Stimulated activated CD4-positive, alpha-beta T cell treated with anti-CD3 and anti-CD28 coated beads, TNF-alpha, amount 100 ng/mL, for 1 hour (primary cell): Measurements from ENCODE around the gene NUMA1.

Experiments
- DNase-seq, 3 donors: peaks; one replicate each; pipeline ENCODE4 v3.0.0-alpha.2; 2020; ENCODE audit warnings: low read depth in 3 of 3, low spot score in 1 of 3

NUMA1 gene

DNA sequence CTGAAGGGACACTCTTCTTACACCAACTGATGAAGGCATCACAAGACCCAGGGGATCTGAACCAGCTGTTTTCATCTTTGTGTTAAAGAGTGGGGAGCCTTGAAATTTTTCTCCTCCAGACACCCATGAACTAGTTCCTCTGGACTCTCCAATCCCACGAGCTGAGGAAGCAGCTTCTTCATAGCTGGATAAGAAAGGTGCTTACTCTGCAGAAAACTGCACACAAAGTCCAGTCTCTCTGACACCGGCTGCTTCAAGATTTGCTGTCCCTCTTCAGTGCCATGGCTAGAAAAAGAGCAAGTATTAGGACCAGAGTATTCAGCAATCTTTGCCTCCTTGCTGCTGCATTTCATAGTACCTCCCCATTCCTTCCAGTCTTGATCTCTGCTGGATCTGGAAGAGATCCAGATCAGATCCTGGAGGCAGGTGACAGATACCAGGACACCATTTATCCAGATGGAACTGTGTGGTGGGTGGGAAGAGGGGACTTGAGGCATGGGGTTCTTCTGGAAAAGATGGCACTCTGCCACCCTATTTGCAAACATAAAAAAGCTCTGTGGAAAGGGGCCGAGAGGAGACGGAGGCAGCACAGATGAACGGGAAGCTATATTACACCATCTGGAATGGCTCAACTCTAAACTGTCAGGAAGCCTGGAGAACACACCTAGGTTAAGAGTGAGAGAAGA is 56.1 kb downstream of the NUMA1 start:
- DNase-seq = no peak

DNA sequence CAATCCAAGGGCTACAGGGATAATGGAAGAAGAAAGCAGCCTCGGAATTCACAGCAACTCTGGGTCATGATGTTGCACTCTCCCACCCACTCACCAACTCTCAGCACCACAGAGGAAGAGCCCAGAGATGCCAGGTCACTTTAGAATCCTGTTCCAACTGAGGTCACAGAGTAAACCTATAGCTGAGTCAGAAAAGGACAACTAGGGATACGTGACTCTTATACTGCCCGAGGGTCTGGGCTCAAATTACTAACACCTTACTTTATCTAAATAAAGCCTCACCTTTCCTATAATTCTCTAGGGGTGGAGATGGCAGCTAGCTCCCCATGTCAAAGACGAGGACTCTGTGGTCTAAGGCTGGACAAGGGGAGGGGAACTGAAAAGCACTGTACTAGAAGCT is 57.0 kb downstream of the NUMA1 start:
- DNase-seq = no peak

DNA sequence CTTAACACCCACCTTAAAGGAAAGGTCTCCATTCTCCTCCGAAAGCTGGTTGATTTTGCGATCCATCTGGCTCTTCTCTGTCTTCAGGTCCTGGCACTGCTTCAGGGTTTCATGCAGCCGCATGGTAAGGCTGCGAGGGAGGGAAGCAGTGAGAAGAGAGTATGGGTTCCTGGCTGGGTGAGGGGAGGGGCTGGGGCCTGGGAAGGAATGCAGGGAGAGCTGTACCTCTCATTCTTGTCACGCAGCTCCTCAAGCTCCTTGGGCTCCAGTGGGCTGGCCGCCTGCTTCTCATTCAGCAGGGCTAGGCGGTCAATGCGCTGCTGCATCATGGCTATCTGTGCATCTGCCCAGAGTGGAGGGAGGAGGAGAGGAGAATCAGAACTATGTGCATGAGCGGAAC is 62.2 kb downstream of the NUMA1 start:
- DNase-seq = no peak

DNA sequence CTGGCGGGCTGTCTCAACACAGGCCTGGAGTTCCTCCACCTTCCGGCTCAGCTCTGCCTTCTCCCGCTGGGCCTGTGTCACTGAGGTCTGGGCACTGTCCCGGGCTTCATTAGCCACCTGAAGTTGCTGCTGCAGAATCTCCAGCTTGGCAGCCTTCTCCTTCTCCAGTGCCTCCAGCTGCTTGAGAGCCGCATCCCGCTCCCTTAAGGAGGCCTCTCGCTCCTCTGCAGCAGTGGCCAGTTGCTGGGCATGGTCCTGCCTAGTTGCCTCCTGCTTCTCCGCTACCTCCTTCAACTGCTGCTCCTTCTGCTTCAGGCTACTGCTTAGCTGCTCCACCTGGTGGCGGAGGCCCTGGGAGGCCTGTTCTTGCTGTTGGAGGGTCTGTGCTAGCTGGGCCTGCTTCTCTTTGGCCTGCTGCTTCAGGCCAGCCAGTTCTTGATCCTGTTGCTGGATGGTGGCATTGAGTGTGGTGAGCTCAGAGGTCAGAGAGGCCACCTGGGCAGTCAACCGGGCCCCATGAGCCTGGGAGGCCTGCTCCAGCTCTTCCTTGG is 64.8 kb downstream of the NUMA1 start:
- no peak for DNase-seq

DNA sequence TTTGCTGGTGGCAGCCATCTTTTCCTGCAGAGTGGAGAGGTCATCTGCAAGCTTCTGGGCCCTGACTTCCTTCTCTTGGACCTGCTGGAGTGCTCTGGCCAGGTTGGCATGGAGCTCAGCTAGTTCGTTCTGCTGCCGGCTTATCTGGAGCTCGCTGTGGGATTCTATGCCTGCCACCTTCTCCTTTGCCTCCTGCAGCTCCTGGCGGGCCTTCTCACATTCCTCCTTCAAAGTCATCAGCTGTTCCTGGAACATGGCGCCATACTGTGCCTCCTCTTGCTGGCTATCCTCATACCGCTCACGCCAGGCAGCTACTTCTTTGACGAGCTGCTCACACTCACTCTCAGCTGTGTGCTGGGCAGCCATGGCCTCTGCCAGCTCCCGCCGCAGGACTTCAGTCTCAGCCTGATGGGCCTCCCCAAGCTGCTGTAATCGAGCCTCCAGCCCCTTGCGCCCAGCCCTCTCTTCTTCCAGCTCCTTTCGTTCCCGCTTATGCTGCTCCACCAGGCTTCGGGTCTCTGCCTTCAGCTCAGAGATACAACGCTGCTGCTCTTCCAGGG is 65.5 kb downstream of the NUMA1 start:
- no peak for DNase-seq

DNA sequence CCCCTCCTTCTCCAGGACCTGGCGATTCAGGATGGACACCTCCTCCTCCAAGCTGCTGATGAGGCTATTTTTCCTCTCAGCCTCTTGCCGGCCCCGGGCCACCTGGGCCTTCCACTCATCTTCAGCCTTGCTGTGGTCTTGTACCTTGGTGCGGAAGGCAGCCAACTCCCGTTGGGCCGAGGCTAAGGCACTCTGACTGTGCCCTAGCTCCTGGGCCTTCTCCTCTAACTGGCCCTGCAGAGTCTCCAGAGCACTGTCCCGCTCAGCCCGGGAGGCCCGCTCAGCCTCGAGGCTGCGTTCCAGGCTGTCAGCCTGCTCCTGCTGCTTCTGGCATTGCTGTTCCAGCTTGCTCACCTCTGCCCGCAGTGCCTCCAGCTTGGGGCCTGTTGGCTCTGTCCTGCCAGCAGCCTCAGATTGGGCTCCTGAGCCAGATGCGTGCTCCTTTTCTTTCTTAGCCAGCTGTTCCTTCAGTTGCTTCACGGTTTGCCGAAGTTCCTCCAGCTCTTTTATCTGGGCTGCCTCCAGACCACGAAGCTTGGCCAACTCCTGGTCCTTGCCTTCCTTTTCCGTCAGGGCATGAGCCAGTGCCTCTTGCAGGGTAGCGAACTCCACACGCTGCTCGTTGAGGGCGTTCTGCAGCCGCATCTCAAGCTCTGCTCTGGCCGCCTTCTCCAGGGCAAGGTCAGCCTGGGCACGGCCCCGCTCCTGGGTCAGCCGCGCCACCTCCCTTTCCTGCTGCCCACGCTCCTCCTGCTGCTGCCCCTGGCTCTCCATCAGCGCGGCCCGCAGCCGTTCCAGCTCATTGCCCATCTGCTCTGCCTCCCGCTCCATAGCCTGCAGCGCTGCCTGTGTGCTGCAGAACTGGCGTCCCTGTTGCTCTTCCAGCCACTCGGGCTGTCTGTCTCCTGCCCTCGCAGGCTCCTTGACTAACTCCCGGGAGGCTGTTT is 66.3 kb downstream of the NUMA1 start:
- DNase-seq = no peak

DNA sequence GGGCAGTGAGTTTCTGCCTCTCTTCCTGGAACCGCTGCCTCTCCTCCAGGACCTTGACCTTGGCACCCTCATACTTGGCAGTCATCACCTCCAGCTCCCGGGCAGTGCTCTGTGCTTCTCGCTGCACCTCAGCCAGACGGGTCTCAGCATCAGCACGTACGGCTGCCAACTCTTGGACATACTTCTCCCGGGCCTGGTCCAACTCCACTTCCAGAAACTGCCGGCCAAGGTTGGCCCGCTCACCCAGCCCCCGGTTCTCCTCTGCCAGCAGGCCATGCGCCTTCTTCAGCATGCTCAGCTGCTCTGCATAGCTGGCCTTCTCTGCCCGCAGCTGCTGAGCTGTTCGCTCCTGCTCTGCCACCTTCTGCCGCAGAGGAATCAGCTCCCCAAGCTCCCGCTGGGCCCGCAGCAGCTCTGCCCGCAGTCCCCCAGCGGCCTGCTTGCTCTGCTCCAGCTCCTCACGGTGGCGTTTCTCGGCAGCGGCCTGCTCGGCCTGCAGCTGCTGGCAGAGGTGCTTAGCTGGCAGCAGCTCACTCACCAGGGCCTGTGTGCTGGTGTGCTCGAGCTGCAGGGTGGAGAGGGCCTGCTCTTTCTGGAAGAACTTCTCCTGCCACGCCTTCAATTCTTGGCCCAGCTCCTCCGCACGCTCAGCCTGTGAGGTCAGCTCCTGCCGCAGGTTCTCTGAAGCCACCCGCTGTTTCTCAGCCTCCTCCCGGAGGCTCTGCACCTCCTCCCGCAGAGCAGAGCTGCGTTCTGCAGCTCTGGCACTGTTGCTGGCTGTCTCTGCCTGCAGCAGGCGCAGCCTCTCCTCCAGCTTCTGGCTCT is 67.2 kb downstream of the NUMA1 start:
- DNase-seq = no peak

DNA sequence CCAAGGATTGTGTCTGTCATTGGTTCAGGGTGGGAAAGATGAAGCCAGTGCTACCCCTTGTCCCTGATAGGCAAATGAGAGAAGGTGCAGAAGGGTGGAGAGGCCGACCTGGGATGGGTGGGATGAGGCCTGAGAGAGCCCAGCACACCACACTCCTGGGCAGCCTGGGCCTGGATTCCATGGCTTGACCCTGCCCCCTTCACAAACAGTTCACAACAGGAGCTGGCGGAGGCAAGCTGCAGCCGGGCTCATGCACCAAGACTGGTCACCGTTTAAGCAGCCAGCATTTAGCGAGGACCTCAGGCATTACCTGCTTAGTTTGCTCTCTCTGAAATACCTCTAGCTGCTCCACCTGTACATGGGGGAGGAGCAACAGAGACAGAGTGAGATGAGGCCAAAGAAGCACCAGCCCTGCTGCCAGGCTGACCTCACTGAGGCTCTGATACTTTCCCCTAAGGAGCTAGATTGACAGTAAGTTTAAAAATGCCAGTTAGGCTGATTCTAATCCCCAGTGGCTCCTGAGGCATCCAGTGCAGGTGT is 68.2 kb downstream of the NUMA1 start:
- no peak for DNase-seq

DNA sequence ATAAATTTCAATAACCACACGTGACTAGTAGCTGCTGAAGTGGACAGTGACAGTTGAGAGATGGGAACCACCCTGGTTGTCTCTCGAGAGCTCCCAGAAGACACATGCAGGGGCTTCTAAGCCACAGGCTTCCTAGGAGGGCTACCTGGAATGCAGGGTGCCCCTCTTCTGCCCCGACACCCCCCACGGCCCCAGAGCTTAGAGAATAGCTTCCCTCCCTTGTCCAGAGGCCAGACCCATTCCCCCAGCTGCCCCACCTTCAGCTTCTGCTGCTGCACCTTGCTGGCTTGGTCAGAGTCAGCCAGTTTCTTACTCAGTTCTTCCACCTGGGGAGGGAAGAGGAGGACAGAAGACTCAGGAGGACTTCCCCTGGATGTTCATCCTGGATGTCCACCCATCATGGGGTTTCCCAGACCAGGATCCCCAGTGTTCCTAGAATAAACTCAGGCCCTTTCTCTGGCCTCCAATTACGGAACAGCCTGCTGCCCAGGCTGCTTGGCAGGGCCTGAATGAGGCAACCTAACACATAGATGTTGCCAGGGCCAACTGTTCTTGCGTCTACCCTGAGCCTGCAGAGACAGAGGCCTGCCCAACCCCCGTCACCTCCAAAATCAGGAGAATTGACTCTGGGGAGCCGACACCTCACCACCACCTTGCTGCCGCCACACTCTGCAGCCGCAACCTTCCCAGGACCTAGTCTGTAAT is 69.7 kb downstream of the NUMA1 start:
- DNase-seq = no peak

DNA sequence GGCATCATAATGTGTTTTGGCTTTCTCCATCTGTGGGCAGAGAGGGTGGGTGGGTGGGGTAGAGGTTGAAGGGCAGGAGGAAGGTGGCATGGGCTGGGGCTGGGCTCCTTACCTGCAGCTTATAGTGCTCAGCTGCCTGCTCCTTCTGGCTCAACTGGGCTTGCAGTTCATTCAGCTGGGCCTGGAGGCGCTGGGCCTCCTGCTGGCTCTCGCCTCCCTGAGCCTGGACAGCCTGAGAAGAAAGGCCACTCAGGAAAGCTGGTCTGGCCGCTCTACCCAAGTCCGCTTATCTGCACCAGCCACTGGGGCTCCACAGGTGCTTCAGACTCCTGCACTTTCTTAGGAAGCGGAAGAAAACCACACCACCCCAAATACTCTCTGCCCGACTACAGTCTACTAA is 71.2 kb downstream of the NUMA1 start:
- DNase-seq = no peak

DNA sequence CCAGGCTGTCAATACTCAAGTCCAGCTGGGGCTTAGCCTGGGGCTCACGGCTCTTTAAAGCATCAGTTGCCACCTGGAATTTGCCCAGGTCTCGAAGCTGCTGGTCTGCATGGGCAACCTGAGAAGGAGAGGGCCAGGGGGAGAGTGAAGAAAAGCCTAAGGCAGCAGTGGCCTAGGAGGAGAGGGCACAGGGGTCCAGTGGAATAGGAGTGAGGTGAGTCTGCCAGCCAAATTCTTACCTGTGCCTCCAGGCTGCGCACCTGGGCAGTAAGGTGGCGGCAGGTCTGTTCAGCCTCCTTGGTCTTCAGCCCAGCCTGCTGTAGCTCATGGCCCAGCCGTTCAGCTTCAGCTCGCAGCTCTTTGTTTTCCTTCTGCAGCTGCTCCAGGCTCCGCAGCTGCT is 71.6 kb downstream of the NUMA1 start:
- no peak for DNase-seq

DNA sequence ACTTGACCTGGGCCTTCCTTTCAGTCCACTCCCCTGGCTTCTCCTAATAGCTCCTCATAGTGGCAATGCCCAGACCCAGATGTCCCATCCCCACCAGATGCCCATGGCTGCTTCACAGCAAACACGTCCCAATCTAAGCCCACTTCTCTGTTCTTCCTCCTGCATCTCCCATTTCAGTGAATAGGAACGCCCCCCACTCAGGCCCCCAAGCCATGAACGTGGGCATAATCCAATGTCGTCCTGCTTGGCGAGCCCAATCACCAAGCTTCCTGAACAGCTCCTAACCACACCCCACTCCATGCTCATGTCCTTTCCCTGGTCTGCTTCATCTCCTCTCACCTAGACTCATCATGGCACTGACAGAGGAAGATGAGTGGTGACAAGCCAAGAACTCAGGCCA is 72.8 kb downstream of the NUMA1 start:
- no peak for DNase-seq

DNA sequence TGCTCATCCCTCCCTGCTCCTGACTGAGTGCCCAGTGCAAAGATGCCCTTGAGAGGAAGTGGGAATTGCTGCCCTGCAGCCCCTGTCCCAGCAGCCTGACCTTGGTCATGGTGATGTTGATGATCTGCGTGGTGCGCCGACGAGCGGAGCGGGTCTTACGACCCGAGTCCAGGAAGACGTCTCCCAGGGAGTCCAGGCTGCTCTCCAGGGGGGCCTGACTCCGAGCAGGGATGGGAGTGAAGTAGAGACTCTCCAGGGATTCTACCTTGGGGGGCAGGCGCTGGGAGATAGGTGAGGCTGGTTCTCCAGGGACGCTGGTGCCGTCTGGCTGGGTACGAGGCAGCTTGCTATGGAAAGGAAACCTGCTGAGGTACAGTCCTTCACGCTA is 73.3 kb downstream of the NUMA1 start:
- DNase-seq = no peak

DNA sequence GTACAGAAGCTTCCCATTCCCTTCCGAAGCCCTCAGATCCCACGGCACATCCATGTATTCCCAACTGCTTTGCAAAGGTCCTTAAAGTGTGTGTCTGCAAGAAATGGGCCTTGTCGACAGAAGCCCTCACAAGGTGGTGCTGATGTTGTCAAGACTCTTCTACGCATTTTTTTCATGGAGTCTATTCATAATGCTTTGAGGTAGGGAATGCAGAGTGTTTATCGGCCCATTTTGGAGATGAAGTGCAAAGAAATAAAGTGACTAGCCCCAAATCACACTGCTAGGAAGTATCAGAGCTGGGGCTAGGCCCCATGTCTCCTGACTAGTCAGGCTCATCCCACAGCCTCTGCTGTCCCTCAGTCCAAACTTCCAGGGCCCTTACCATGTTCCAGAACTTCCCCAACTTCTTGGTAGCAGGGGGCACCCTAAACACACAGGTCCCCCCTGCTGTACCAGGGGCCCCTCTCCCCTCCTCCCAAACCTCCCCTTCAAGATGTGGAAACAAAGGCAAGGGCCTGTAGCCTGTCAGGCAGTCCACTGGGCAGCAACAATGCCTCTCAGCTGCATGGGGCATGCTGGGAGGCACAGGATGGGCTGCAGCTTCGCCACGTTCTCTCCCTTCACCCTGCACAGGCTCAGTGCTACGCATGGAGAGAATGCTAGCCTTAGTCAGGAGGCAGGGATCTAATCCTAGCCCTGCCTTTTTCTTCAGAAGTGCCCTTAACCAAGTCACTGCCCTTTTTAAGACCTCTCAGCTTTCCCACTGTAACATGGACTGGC is 73.8 kb downstream of the NUMA1 start:
- DNase-seq = no peak

DNA sequence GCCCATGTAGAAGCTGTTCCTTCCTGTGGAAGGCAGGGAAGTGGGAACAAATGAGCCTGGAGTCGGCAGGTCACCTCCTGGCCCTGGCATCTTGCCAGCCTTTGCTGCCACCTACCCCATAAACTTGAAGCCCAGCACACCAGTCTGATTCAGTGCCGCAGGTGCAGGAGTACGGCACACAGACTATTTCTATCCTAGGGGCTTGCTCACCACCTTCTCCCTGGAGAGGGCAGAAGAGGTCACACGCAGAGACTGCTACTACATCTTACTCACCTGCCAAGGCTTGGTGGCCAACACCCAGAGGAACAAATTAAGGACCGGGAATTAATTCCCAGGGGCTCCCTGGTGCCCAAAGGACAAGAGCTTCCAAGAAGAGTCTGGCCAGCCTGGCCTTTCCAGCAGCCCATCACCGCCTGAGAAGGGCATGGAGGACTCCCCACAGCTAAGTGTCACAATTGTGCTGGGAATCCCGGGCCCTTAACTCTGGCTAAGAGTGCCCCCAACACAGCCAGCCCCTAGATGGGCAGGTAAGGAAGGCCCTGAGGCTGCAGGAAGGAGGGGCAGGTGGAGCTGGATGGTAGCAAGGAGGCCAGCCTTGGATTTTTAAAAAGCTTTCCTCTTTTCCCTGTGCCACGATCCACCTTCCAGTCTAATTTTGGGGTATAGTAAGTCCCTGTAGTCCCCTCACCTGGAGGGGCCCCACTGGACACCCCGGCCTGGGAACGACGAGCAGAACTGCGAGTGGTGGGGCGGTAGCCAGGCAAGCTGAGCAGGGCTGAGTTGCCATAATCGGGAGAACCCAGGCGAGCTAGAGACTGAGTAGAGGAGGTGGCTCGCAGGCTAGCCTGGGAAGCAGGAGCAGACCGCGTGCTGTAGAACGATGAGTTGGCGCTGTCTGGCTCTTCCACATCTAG is 74.7 kb downstream of the NUMA1 start:
- no peak for DNase-seq

DNA sequence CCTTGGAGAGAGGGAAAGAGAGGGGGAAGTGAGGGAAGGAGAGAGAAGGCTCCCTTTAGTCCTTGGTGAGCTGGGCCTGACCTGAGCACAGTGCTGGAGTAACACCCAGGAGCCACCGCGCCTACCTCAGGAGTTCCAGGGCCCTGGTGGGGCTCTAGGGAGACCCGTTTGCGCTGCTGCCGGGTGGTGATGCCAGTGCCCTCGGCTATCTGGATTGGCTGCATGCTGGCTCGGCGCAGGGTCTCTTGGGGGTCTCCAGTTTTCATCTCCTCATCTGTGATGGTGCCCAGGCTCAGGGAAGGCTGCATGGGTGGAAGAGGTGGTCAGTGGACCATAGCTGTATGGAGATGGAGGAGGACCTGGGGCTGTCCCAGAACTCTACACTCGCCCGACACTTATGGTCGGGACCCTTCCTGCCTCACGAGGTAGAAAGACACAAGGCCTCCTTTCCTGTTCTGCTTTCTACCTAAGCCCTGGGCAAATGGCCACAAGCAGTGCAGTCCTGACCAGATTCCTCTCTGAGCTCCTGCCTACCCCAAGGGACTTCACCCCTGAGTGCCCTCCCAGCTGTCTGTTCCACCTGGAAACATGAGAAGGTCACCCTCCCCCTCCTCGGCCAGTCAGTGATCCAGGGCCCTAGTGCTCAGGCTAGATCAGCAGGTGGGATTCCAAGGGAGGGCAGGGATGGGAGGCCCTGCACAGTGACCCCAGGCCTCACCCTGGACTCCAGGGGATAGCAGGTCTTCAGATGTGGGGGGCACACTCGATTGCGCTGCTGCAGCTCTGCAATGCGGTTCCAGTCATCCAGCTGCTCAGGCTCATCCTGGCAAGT is 75.6 kb downstream of the NUMA1 start:
- no peak for DNase-seq

DNA sequence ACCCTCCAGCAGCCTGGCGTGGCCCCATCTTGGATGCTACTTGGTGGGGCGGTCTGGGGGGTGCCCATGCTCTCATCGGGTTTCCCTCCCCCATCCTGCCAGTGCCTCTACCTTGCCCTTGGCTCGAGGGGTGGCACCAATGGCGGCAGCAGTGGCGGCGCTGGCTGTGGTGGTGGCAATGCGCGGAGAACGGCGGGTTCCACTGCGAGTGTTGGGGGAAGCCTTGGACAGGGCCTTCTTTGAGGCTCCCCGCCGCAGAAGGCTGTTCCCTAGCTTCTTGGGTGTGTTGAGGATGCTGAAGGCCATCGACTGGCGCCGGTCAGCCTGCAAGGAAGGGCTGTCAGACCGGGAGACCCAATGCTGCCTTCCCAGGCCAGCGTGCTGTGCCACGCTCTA is 76.6 kb downstream of the NUMA1 start:
- no peak for DNase-seq
